Measurements from ENCODE around the gene CREM.
"Not testable (repeated sequence)": the region's sequence is repeated elsewhere in the genome, so short reads cannot be mapped to it uniquely, and the experiment has no call there.

GRCh38 chr10:35080261-35080660 lies 46.4 kb upstream of the CREM start:
- TF ChIP-seq CTCF (IDR thresholded peaks at IDR 0.05 in 2 of 3, conservative IDR thresholded peaks at IDR 0.05 in 1 of 3; ENCODE audit: control insufficient read depth in 2 of 3, extremely low read depth in 1 of 3, insufficient read depth in 1 of 3, low read depth in 3 of 3, low read length in 3 of 3); ELK1 (IDR thresholded peaks at IDR 0.05; ENCODE audit: low read depth, low read length); RELA (IDR thresholded peaks at IDR 0.05; ENCODE audit: borderline replicate concordance, partially characterized antibody); TBL1XR1 (IDR thresholded peaks at IDR 0.05; ENCODE audit: low read depth, low read length); EGR1 (IDR thresholded peaks at IDR 0.05; ENCODE audit: borderline replicate concordance in 1 of 2, low read depth in 2 of 2, low read length in 2 of 2); MAX (IDR thresholded peaks at IDR 0.05; ENCODE audit: low read depth, low read length); ZNF274 (IDR thresholded peaks at IDR 0.05; ENCODE audit: insufficient read depth, insufficient read length); POLR2AphosphoS5 (IDR thresholded peaks at IDR 0.05; ENCODE audit: low read length); GABPA (IDR thresholded peaks at IDR 0.05; ENCODE audit: low read depth); EP300 (IDR thresholded peaks at IDR 0.05; ENCODE audit: borderline replicate concordance in 1 of 2, control insufficient read depth in 1 of 2, low read depth in 2 of 2, low read length in 2 of 2): not testable (repeated sequence)

Measured in GM12878 (cell line).